ENCODE measurements around the gene P3R3URF. TPM values are rescaled to one million over a fixed set of nuclear protein-coding genes. Genes with fewer than 3 reads are reported as not detected.
A peak's percentile ranks its signal among the peaks of the same experiment; 100 is the strongest.

P3R3URF gene
- total RNA-seq, 1 donor from 2014 or later: not detected

- Mint-ChIP-seq H3K4me3 (ENCODE audit: unreplicated experiment) (no peak overlapping the region), H3K27me3 (ENCODE audit: unreplicated experiment) (no peaks in the 10 kb centered on the region), H3K9me3 (ENCODE audit: unreplicated experiment) (peaks cover 3% of the 10 kb centered on the region), H3K36me3 (ENCODE audit: unreplicated experiment) (no peaks in the 10 kb centered on the region), H3K4me1 (ENCODE audit: low read depth, unreplicated experiment) (no peaks in the 10 kb centered on the region), H3K27ac (ENCODE audit: unreplicated experiment) (no peak overlapping the region)
- no peak for TF ChIP-seq CTCF (IDR thresholded peaks at IDR 0.05; ENCODE audit: partially characterized antibody, unreplicated experiment)
- DNase-seq: no peak
Observed at GRCh38 chr1:46152016-46152415, 24.3 kb downstream of the P3R3URF start.

- no peak for DNase-seq
- H3K9me3 Mint-ChIP-seq (ENCODE audit: unreplicated experiment): peaks cover 4% of the 10 kb centered on the region
- H3K27ac Mint-ChIP-seq (ENCODE audit: unreplicated experiment): no peak overlapping the region
- H3K4me1 Mint-ChIP-seq (ENCODE audit: low read depth, unreplicated experiment): no peaks in the 10 kb centered on the region
- no peaks in the 10 kb centered on the region for H3K36me3 Mint-ChIP-seq (ENCODE audit: unreplicated experiment)
- TF ChIP-seq CTCF (IDR thresholded peaks at IDR 0.05; ENCODE audit: partially characterized antibody, unreplicated experiment): no peak
- H3K27me3 Mint-ChIP-seq (ENCODE audit: unreplicated experiment): no peaks in the 10 kb centered on the region
- no peak overlapping the region for H3K4me3 Mint-ChIP-seq (ENCODE audit: unreplicated experiment)
Observed at GRCh38 chr1:46150085-46150484, 26.2 kb downstream of the P3R3URF start.

GRCh38 chr1:46148318-46148717 is 28.0 kb downstream of the P3R3URF start:
- Mint-ChIP-seq H3K4me3 (ENCODE audit: unreplicated experiment) (no peak overlapping the region), H3K4me1 (ENCODE audit: low read depth, unreplicated experiment) (no peaks in the 10 kb centered on the region), H3K27ac (ENCODE audit: unreplicated experiment) (no peak overlapping the region), H3K27me3 (ENCODE audit: unreplicated experiment) (no peaks in the 10 kb centered on the region), H3K36me3 (ENCODE audit: unreplicated experiment) (no peaks in the 10 kb centered on the region), H3K9me3 (ENCODE audit: unreplicated experiment) (peaks cover 4% of the 10 kb centered on the region)
- no peak for DNase-seq
- no peak for TF ChIP-seq CTCF (IDR thresholded peaks at IDR 0.05; ENCODE audit: partially characterized antibody, unreplicated experiment)

GRCh38 chr1:46137916-46138315 is 38.4 kb downstream of the P3R3URF start:
- H3K27ac Mint-ChIP-seq (ENCODE audit: unreplicated experiment): no peak overlapping the region
- no peak for TF ChIP-seq CTCF (IDR thresholded peaks at IDR 0.05; ENCODE audit: partially characterized antibody, unreplicated experiment)
- H3K27me3 Mint-ChIP-seq (ENCODE audit: unreplicated experiment): peaks cover 16% of the 10 kb centered on the region
- peaks cover 13% of the 10 kb centered on the region for H3K4me1 Mint-ChIP-seq (ENCODE audit: low read depth, unreplicated experiment)
- no peak overlapping the region for H3K4me3 Mint-ChIP-seq (ENCODE audit: unreplicated experiment)
- H3K36me3 Mint-ChIP-seq (ENCODE audit: unreplicated experiment): no peaks in the 10 kb centered on the region
- no peak for DNase-seq
- H3K9me3 Mint-ChIP-seq (ENCODE audit: unreplicated experiment): peaks cover 3% of the 10 kb centered on the region

GRCh38 chr1:46136711-46137110 is 39.6 kb downstream of the P3R3URF start:
- Mint-ChIP-seq H3K4me1 (ENCODE audit: low read depth, unreplicated experiment) (peaks cover 13% of the 10 kb centered on the region), H3K9me3 (ENCODE audit: unreplicated experiment) (peaks cover 14% of the 10 kb centered on the region), H3K36me3 (ENCODE audit: unreplicated experiment) (no peaks in the 10 kb centered on the region), H3K27ac (ENCODE audit: unreplicated experiment) (peak overlapping the region; percentile 82), H3K27me3 (ENCODE audit: unreplicated experiment) (peaks cover 24% of the 10 kb centered on the region), H3K4me3 (ENCODE audit: unreplicated experiment) (no peak overlapping the region)
- TF ChIP-seq CTCF (IDR thresholded peaks at IDR 0.05; ENCODE audit: partially characterized antibody, unreplicated experiment): no peak
- DNase-seq: no peak
